H1 (cell line): Measurements from ENCODE around the gene OXER1. TPM values are rescaled to one million over a fixed set of nuclear protein-coding genes. Genes with fewer than 3 reads are reported as not detected.

Source experiments
- CTCF ChIA-PET: fragments of 300-600 bp; sonication (Branson Sonifier 250); formaldehyde crosslinking; loops from one replicate; lab custom pipeline; 2021; ENCODE audit not compliant: partially characterized antibody; lab: Charles Lee
- POLR2A ChIA-PET: fragments of 300-600 bp; sonication (Branson Sonifier 250); formaldehyde crosslinking; loops from one replicate; lab custom pipeline; 2021; ENCODE audit warnings: inconsistent platforms; ENCODE audit not compliant: partially characterized antibody; lab: Charles Lee
- DNase-seq, 2 experiments: peaks; one replicate each; pipeline versions ENCODE4 v3.0.0 to v3.0.0-alpha.2; 2010 to 2022; ENCODE audit warnings: low spot score in 2 of 2, low read depth in 1 of 2, mixed read lengths in 1 of 2
- FAIRE-seq: peaks from 2 replicates; lab custom pipeline; 2011; peaks lifted over from hg19 to GRCh38; lab: Jason Lieb, UNC
- H2AFZ ChIP-seq: 2 replicates; pipeline ENCODE4 v1.8.1; 2012; ENCODE audit warnings: low read length, inconsistent platforms
- H2AK5ac ChIP-seq: 2 replicates; pipeline ENCODE4 v1.6.1; 2013; ENCODE audit warnings: low read depth, low read length
- H2BK120ac ChIP-seq: replicated peaks from 2 replicates; pipeline ENCODE3; 2013; ENCODE audit warnings: low read depth, low read length, inconsistent platforms
- H2BK12ac ChIP-seq: 2 replicates; pipeline ENCODE4 v1.6.1; 2013; ENCODE audit warnings: low read depth, low read length
- H2BK15ac ChIP-seq: 2 replicates; pipeline ENCODE4 v1.6.1; 2013; ENCODE audit warnings: low read length
- H2BK20ac ChIP-seq: 2 replicates; pipeline ENCODE4 v1.6.1; 2013; ENCODE audit warnings: low read length
- H2BK5ac ChIP-seq: 2 replicates; pipeline ENCODE4 v1.6.1; 2013; ENCODE audit warnings: low read depth, low read length
- H3K14ac ChIP-seq: 2 replicates; pipeline ENCODE4 v1.6.1; 2013; ENCODE audit warnings: inconsistent platforms; ENCODE audit not compliant: insufficient read length
- H3K18ac ChIP-seq: 2 replicates; pipeline ENCODE4 v1.6.1; 2013; ENCODE audit warnings: low read length; ENCODE audit errors: extremely low read depth
- H3K23ac ChIP-seq: 2 replicates; pipeline ENCODE4 v1.6.1; 2013; ENCODE audit warnings: inconsistent platforms; ENCODE audit not compliant: insufficient read length
- H3K23me2 ChIP-seq: 2 replicates; pipeline ENCODE4 v1.6.1; 2013; ENCODE audit warnings: low read depth, low read length
- H3K27ac ChIP-seq: 2 replicates; pipeline ENCODE4 v1.6.1; 2011; ENCODE audit warnings: low read depth, low read length, inconsistent platforms
- H3K27me3 ChIP-seq, 4 experiments: replicated peaks in 1 of 4; 1 replicate in 1 of 4; 2 replicates in 3 of 4; pipeline versions ENCODE4 v1.6.1 to v1.8.1; 2011 to 2013; ENCODE audit warnings: low read length in 3 of 4, mild to moderate bottlenecking in 3 of 4, inconsistent platforms in 2 of 4, mixed read lengths in 2 of 4, moderate library complexity in 1 of 4; ENCODE audit not compliant: control insufficient read depth in 3 of 4, insufficient read depth in 3 of 4; ENCODE audit errors: extremely low read depth in 1 of 4
- H3K36me3 ChIP-seq, 4 experiments: 2 replicates each; pipeline versions ENCODE4 v1.6.1 to v1.8.1; 2011 to 2013; ENCODE audit warnings: mild to moderate bottlenecking in 4 of 4, low read length in 3 of 4, moderate library complexity in 2 of 4, control low read depth in 1 of 4, inconsistent platforms in 1 of 4; ENCODE audit not compliant: insufficient read depth in 4 of 4, control insufficient read depth in 2 of 4
- H3K4ac ChIP-seq: replicated peaks from 2 replicates; pipeline ENCODE3; 2013; ENCODE audit warnings: low read length, low read depth, mixed read lengths, inconsistent platforms; ENCODE audit not compliant: insufficient read length
- H3K4me1 ChIP-seq, 4 experiments: replicated peaks in 1 of 4; 1 replicate in 1 of 4; 2 replicates in 3 of 4; pipeline versions ENCODE4 v1.6.1 to v1.8.1; 2011 to 2013; ENCODE audit warnings: low read length in 3 of 4, inconsistent platforms in 2 of 4, mixed read lengths in 1 of 4; ENCODE audit not compliant: insufficient read depth in 4 of 4, control insufficient read depth in 3 of 4
- H3K4me2 ChIP-seq, 2 experiments: 2 replicates each; pipeline versions ENCODE4 v1.6.1 to v1.8.1; 2011 to 2013; ENCODE audit warnings: low read depth in 2 of 2, low read length in 2 of 2, control low read depth in 1 of 2, inconsistent platforms in 1 of 2, mild to moderate bottlenecking in 1 of 2; ENCODE audit not compliant: insufficient read depth in 1 of 2
- H3K4me3 ChIP-seq, 4 experiments: fragments of 200-600, 300-600 bp in 1 of 4; sonication (generic), shearing (Covaris generic), sonication (Bioruptor Twin) in 1 of 4; 2 replicates each; pipeline versions ENCODE4 v1.5.1 to v1.8.1; 2011 to 2016; ENCODE audit warnings: low read length in 4 of 4, low read depth in 3 of 4, control low read depth in 2 of 4, inconsistent platforms in 2 of 4, mild to moderate bottlenecking in 2 of 4, mixed read lengths in 1 of 4, moderate library complexity in 1 of 4; ENCODE audit not compliant: insufficient read depth in 2 of 4; ENCODE audit errors: extremely low read depth in 1 of 4
- H3K56ac ChIP-seq: replicated peaks from 2 replicates; pipeline ENCODE3; 2013; ENCODE audit warnings: low read depth, mild to moderate bottlenecking, mixed read lengths, low read length, inconsistent platforms; ENCODE audit not compliant: insufficient read length
- H3K79me1 ChIP-seq: 2 replicates; pipeline ENCODE4 v1.6.1; 2013; ENCODE audit warnings: low read depth, low read length, control low read depth
- H3K79me2 ChIP-seq, 2 experiments: 2 replicates each; pipeline versions ENCODE4 v1.6.1 to v1.8.1; 2012 to 2013; ENCODE audit warnings: low read length in 2 of 2, mild to moderate bottlenecking in 2 of 2, inconsistent platforms in 1 of 2; ENCODE audit not compliant: insufficient read depth in 2 of 2, control insufficient read depth in 1 of 2
- H3K9ac ChIP-seq, 4 experiments: replicated peaks in 1 of 4; 1 replicate in 1 of 4; 2 replicates in 3 of 4; pipeline versions ENCODE4 v1.6.1 to v1.8.1; 2011 to 2013; ENCODE audit warnings: low read depth in 3 of 4, low read length in 3 of 4, control low read depth in 2 of 4, mild to moderate bottlenecking in 2 of 4, moderate library complexity in 2 of 4, inconsistent platforms in 1 of 4; ENCODE audit errors: extremely low read depth in 1 of 4
- H3K9me3 ChIP-seq, 2 experiments: 2 replicates each; pipeline versions ENCODE4 v1.6.1 to v1.8.1; 2012 to 2013; ENCODE audit warnings: mild to moderate bottlenecking in 2 of 2, moderate library complexity in 2 of 2, control low read depth in 1 of 2, inconsistent platforms in 1 of 2, low read depth in 1 of 2, low read length in 1 of 2, mixed read lengths in 1 of 2; ENCODE audit not compliant: insufficient read depth in 2 of 2
- H4K20me1 ChIP-seq, 2 experiments: replicated peaks in 1 of 2; 2 replicates each; pipeline versions ENCODE3 to v1.8.1; 2011 to 2013; ENCODE audit warnings: inconsistent platforms in 2 of 2, low read length in 2 of 2, mild to moderate bottlenecking in 1 of 2; ENCODE audit not compliant: insufficient read depth in 2 of 2, control insufficient read depth in 1 of 2
- H4K5ac ChIP-seq: 2 replicates; pipeline ENCODE4 v1.6.1; 2013; ENCODE audit warnings: low read length, low read depth, mixed read lengths, inconsistent platforms; ENCODE audit not compliant: insufficient read length
- H4K8ac ChIP-seq: 2 replicates; pipeline ENCODE4 v1.8.0; 2013; ENCODE audit warnings: mild to moderate bottlenecking, moderate library complexity, low read length, inconsistent platforms; ENCODE audit not compliant: insufficient read depth; ENCODE audit errors: extremely low read depth
- H4K91ac ChIP-seq: replicated peaks from 2 replicates; pipeline ENCODE3; 2013; ENCODE audit warnings: low read length, mixed read lengths, inconsistent platforms; ENCODE audit not compliant: insufficient read length
- CTCF ChIP-seq, 3 experiments: IDR thresholded peaks; 1 replicate in 2 of 3; 2 replicates in 1 of 3; pipeline versions ENCODE4 v1.5.1 to v1.6.1; 2011; ENCODE audit warnings: low read length in 3 of 3, mild to moderate bottlenecking in 3 of 3, inconsistent platforms in 2 of 3, low read depth in 1 of 3, moderate library complexity in 1 of 3; ENCODE audit not compliant: insufficient read depth in 1 of 3; ENCODE audit errors: control extremely low read depth in 1 of 3
- GTF2F1 ChIP-seq: IDR thresholded peaks from 2 replicates; pipeline ENCODE4 v1.6.1; 2012; ENCODE audit warnings: low read depth, low read length, improper control_type of control experiment, borderline replicate concordance
- HDAC2 ChIP-seq, 2 experiments: fragments of 300-600 bp in 1 of 2; sonication (generic) in 1 of 2; IDR thresholded peaks; 2 replicates each; pipeline ENCODE4 v1.6.1; 2011 to 2012; ENCODE audit warnings: low read depth in 2 of 2, low read length in 2 of 2, mild to moderate bottlenecking in 2 of 2, moderate library complexity in 2 of 2, borderline replicate concordance in 1 of 2, inconsistent platforms in 1 of 2
- HDAC6 ChIP-seq: IDR thresholded peaks from one replicate; pipeline ENCODE4 v1.7.1; 2012; ENCODE audit warnings: low read depth, mild to moderate bottlenecking, inconsistent platforms, low read length, moderate library complexity
- JUN ChIP-seq: IDR thresholded peaks from 2 replicates; pipeline ENCODE4 v1.6.1; 2011; ENCODE audit warnings: low read depth, mild to moderate bottlenecking, improper control_type of control experiment, low read length
- JUND ChIP-seq: IDR thresholded peaks from 2 replicates; pipeline ENCODE4 v1.6.1; 2011; ENCODE audit warnings: mild to moderate bottlenecking, improper control_type of control experiment, low read length
- KDM4A ChIP-seq: IDR thresholded peaks from one replicate; pipeline ENCODE4 v1.7.1; 2012; ENCODE audit warnings: low read depth, mild to moderate bottlenecking, moderate library complexity, low read length, inconsistent platforms; ENCODE audit not compliant: severe bottlenecking
- NRF1 ChIP-seq: IDR thresholded peaks from 2 replicates; pipeline ENCODE4 v1.6.1; 2011; ENCODE audit warnings: mild to moderate bottlenecking, low read depth, low read length, improper control_type of control experiment
- PHF8 ChIP-seq: fragments of 200-600 bp; sonication (generic); conservative IDR thresholded peaks from 2 replicates; pipeline ENCODE4 v1.7.1; 2012; ENCODE audit warnings: low read depth, mild to moderate bottlenecking, inconsistent platforms, low read length, moderate library complexity
- SIN3A ChIP-seq, 2 experiments: IDR thresholded peaks in 1 of 2; conservative IDR thresholded peaks in 1 of 2; 2 replicates each; pipeline ENCODE4 v1.6.1; 2011 to 2012; ENCODE audit warnings: low read length in 2 of 2, improper control_type of control experiment in 1 of 2, low read depth in 1 of 2, mild to moderate bottlenecking in 1 of 2
- WGBS, 2 experiments: shearing (Covaris generic) in 1 of 2; methylation state at CpG; one replicate each; pipeline versions ENCODE4 v1.1.6 to v1.1.7; 2013 to 2015; ENCODE audit warnings: low lambda C conversion rate in 2 of 2, mixed read lengths in 2 of 2, inconsistent platforms in 1 of 2, low coverage in 1 of 2, missing lambda C conversion rate in 1 of 2; ENCODE audit not compliant: insufficient replicate concordance in 2 of 2, insufficient coverage in 1 of 2, insufficient read length in 1 of 2; ENCODE audit errors: extremely low coverage in 1 of 2, missing lambda C conversion rate in 1 of 2; 5-methylcytosine and 5-hydroxymethylcytosine counted together
- polyA plus RNA-seq, 7 experiments: library from polyadenylated mRNA; depleted of rRNA in 3 of 7; stranded (reverse) in 5 of 7; unstranded in 2 of 7; fragments of >200 nt in 5 of 7; fragments of 200-250 nt in 2 of 7; gene quantifications; 1 replicate in 5 of 7; 2 replicates in 1 of 7; 4 replicates in 1 of 7; pipeline versions ENCODE4 v1.2.1 to v1.2.3, GENCODE V29; 2011 to 2013; ENCODE audit warnings: missing spikeins in 2 of 7, mixed read lengths in 2 of 7
- total RNA-seq: library from RNA; stranded (reverse); fragmentation: NEBNext Ultra II Directional; extraction: Animal tissue kit (Norgen Biotek cat#: 25700); gene quantifications from 2 replicates; pipeline ENCODE4 v1.2.1, GENCODE V29; 2021

Gene OXER1
- total and polyA plus RNA-seq, 2 of the 8 experiments (the other 6 are each of a cell fraction or from before 2014, with no cell fraction given), result 1.2 to 2.9 TPM

- Histone ChIP-seq H3K79me2 (no peaks in the 10 kb centered on the region), H3K36me3 (no peaks in the 10 kb centered on the region), H2BK120ac (no peak overlapping the region), H3K14ac (no peak overlapping the region), H2AFZ (no peak overlapping the region; the same call in 1 of the 2 replicates), H3K4me3 (peak overlapping the region; percentile 42 to 80 (median 53); a peak in 7 of 8 replicates), H4K5ac (no peak overlapping the region), H3K18ac (no peak overlapping the region), H3K56ac (no peak overlapping the region), H3K23ac (no peak overlapping the region), H4K91ac (no peak overlapping the region), H2BK5ac (no peak overlapping the region), H2BK15ac (no peak overlapping the region), H3K9ac (peak overlapping the region in 3 of 4 experiments; percentile 22 to 70 (median 41); a peak in 5 of 7 replicates), H2BK20ac (no peak overlapping the region), H3K23me2 (peaks cover 4% of the 10 kb centered on the region; the same call in 1 of the 2 replicates), H3K4me1 (peaks cover 0 to 3% (median 0%) of the 10 kb centered on the region in 4 experiments; a peak in 4 of 7 replicates), H3K27ac (no peak overlapping the region), H2AK5ac (no peak overlapping the region), H4K20me1 (no peaks in the 10 kb centered on the region), H3K4me2 (peak overlapping the region; percentile 60 to 66), H3K9me3 (0 out of 4 replicates have a peak, but pooled peaks cover 0 to 3% of the 10 kb centered on the region in 2 experiments), H3K79me1 (no peaks in the 10 kb centered on the region), H3K27me3 (no peaks in the 10 kb centered on the region), H2BK12ac (no peak overlapping the region), H3K4ac (no peak overlapping the region), H4K8ac (no peak overlapping the region)
- ChIA-PET CTCF (interaction anchor here (0.7 to 11.8 kb wide), 7 partner anchors 9 to 457 kb away, joined by 3 to 119 read pairs (median 6); no protein-coding TSS in a partner anchor), POLR2A (interaction anchor here (1.0 to 3.5 kb wide), 11 partner anchors 9 to 417 kb away, joined by 3 to 61 read pairs (median 5); partner anchors contain the start of genes HAAO and ZFP36L2)
- DNase-seq, result peak; percentile 21 to 86
- FAIRE-seq, result no peak
- WGBS, 2 experiments, result 2% methylated on average over 15 of the region's 35 CpGs; no CpG with 5 or more reads in 1 of the 2 experiments
- no peak for TF ChIP-seq PHF8
- no peak for TF ChIP-seq NRF1
- TF ChIP-seq SIN3A (conservative IDR thresholded peaks at IDR 0.05 in 1 of 2, IDR thresholded peaks at IDR 0.05 in 1 of 2; ENCODE audit: low read depth in 1 of 2, low read length in 2 of 2), result 0 out of 4 replicates have a peak, but pooled peaks of 1 of the 2 experiments have one; percentile 10
- peak in 1 of 2 experiments; percentile 18; a peak in 1 of 4 replicates for TF ChIP-seq HDAC2 (IDR thresholded peaks at IDR 0.05; ENCODE audit: borderline replicate concordance in 1 of 2, low read depth in 2 of 2, low read length in 2 of 2)
- TF ChIP-seq HDAC6, result no peak
- TF ChIP-seq KDM4A, result peak; percentile 26
- peak in 2 of 3 experiments; percentile 18 to 21; a peak in 2 of 4 replicates for TF ChIP-seq CTCF (IDR thresholded peaks at IDR 0.05; ENCODE audit: control extremely low read depth in 1 of 3, insufficient read depth in 1 of 3, low read depth in 1 of 3, low read length in 3 of 3)
- no peak for TF ChIP-seq JUND
- TF ChIP-seq GTF2F1, result no peak
- TF ChIP-seq JUN, result no peak
Measured at GRCh38 chr2:42809819-42810120, 45.8 kb upstream of the OXER1 start.
